HFFc6 (cell line): ENCODE results near the gene PINLYP. TPM values are rescaled to one million over a fixed set of nuclear protein-coding genes. Genes with fewer than 3 reads are reported as not detected.

ENCODE experiments used
- DNase-seq: peaks from one replicate; pipeline ENCODE4 v3.0.0-alpha.2; 2018
- H3K27ac Mint-ChIP-seq: 2 replicates; pipeline ENCODE4 v1.8.0; 2020; ENCODE audit warnings: mild to moderate bottlenecking, mixed read lengths
- H3K27me3 Mint-ChIP-seq: 2 replicates; pipeline ENCODE4 v1.8.0; 2021; ENCODE audit warnings: mild to moderate bottlenecking, moderate library complexity, mixed read lengths; ENCODE audit not compliant: insufficient read depth
- H3K36me3 Mint-ChIP-seq: 2 replicates; pipeline ENCODE4 v1.8.0; 2021; ENCODE audit warnings: low read depth, mixed read lengths
- H3K4me1 Mint-ChIP-seq: 2 replicates; pipeline ENCODE4 v1.8.0; 2020; ENCODE audit warnings: low read depth, mixed read lengths
- H3K4me3 Mint-ChIP-seq: 2 replicates; pipeline ENCODE4 v1.8.0; 2020; ENCODE audit warnings: mild to moderate bottlenecking, moderate library complexity, mixed read lengths
- H3K9me3 Mint-ChIP-seq: 2 replicates; pipeline ENCODE4 v1.8.0; 2020; ENCODE audit warnings: mild to moderate bottlenecking, mixed read lengths
- total RNA-seq, 6 experiments: library from RNA; stranded (reverse); fragmentation: NEBNext Ultra II Directional; extraction: Animal tissue kit (Norgen Biotek cat#: 25700); gene quantifications; 2 replicates in 1 of 6; 3 replicates in 5 of 6; pipeline ENCODE4 v1.2.3, GENCODE V29; 2021
- TF ChIP-seq, protein P1 (sequence below): fragments of 200-600 bp; sonication (generic); IDR thresholded peaks from 2 replicates; pipeline ENCODE4 v1.5.0; 2021; ENCODE audit warnings: antibody characterized with exemption, mild to moderate bottlenecking

PINLYP gene
- total RNA-seq, 6 experiments from 2014 or later: 0.23 to 0.61 TPM; not detected in 4

DNA sequence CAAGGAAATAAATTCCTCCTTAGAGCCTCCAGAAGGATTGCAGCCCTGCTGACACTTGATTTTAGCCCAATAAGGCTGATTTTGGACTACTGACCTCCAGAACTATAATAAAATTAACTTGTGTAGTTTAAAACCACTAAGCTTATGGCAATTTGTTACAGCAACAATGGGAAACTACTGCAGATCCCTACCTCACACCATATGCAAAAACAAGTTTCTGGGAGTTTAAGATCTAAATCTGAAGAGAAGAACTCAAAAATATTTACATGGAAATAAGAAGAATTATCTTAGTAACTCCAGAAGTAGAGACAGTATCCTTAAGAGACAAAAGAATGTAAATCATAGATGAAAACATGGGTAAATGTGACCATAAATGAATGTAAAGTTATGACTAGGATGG, 36.7 kb upstream of the PINLYP start:
- DNase-seq: no peak
- Mint-ChIP-seq H3K4me1 (peaks cover 10% of the 10 kb centered on the region), H3K27ac (no peak overlapping the region), H3K36me3 (peaks cover 27% of the 10 kb centered on the region), H3K9me3 (no peaks in the 10 kb centered on the region), H3K27me3 (peaks cover 1% of the 10 kb centered on the region; the same call in 1 of the 2 replicates), H3K4me3 (no peak overlapping the region)
- TF ChIP-seq, protein P1, sequence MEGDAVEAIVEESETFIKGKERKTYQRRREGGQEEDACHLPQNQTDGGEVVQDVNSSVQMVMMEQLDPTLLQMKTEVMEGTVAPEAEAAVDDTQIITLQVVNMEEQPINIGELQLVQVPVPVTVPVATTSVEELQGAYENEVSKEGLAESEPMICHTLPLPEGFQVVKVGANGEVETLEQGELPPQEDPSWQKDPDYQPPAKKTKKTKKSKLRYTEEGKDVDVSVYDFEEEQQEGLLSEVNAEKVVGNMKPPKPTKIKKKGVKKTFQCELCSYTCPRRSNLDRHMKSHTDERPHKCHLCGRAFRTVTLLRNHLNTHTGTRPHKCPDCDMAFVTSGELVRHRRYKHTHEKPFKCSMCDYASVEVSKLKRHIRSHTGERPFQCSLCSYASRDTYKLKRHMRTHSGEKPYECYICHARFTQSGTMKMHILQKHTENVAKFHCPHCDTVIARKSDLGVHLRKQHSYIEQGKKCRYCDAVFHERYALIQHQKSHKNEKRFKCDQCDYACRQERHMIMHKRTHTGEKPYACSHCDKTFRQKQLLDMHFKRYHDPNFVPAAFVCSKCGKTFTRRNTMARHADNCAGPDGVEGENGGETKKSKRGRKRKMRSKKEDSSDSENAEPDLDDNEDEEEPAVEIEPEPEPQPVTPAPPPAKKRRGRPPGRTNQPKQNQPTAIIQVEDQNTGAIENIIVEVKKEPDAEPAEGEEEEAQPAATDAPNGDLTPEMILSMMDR: no peak

DNA sequence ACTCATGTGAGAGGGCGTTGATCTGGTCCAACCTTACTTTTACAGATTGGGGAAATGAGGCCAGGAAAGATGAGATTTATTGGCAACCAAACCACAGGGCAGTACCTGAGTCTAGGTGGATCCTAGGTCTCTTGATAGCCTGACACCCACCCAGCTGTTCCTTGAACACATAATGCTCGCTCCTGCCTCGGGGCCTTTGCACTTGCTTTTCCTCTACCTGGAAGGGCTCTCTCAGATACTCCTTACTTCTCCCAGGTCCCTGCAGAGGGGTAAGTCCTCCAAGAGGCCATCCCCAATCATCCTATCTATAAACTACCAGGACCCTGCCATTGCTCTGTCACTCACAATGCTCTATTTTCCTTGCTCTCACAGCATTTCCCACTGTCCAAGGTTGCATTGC, 35.2 kb upstream of the PINLYP start:
- Mint-ChIP-seq H3K4me3 (no peak overlapping the region), H3K4me1 (peaks cover 3% of the 10 kb centered on the region; the same call in 1 of the 2 replicates), H3K27me3 (peaks cover 1% of the 10 kb centered on the region; the same call in 1 of the 2 replicates), H3K9me3 (no peaks in the 10 kb centered on the region), H3K27ac (no peak overlapping the region), H3K36me3 (peaks cover 32% of the 10 kb centered on the region)
- TF ChIP-seq, protein P1: no peak
- no peak for DNase-seq

DNA sequence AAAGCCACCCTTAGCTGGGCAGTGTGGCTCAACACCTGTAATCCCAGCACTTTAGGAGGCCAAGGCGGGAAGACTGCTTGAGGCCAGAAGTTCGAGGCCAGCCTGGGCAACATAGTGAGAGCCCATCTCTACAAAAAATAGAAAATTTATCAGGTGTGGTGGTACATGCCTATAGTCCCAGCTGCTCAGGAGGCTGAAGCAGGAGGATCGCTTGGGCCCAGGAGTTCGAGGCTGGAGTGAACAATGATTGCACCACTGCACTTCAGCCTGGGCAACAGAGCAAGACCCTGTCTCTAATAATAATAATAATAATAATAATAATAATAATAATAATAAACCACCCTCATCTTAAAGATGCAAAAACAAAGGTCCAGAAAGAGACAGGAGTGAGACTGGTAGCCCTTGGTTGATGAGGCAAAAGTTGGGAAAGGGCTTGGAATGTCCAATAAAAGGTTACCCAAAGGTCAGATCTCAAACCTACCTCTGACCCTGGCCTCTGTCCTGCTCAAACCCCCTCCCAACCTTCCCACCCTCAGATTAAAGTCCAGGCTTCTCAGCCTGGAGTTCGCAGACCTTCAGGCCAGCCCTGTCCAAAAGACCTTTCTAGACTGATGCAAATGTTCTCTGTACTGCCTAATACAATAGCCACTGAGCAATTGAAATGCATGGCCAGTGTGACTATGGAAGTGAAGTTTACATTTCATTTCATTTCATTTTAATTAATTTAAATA, 33.5 kb upstream of the PINLYP start:
- H3K36me3 Mint-ChIP-seq: peaks cover 33% of the 10 kb centered on the region
- DNase-seq: no peak
- no peaks in the 10 kb centered on the region for H3K9me3 Mint-ChIP-seq
- no peaks in the 10 kb centered on the region for H3K4me1 Mint-ChIP-seq
- no peak overlapping the region for H3K27ac Mint-ChIP-seq
- TF ChIP-seq, protein P1: no peak
- no peak overlapping the region for H3K4me3 Mint-ChIP-seq
- peaks cover 1% of the 10 kb centered on the region; the same call in 1 of the 2 replicates for H3K27me3 Mint-ChIP-seq

DNA sequence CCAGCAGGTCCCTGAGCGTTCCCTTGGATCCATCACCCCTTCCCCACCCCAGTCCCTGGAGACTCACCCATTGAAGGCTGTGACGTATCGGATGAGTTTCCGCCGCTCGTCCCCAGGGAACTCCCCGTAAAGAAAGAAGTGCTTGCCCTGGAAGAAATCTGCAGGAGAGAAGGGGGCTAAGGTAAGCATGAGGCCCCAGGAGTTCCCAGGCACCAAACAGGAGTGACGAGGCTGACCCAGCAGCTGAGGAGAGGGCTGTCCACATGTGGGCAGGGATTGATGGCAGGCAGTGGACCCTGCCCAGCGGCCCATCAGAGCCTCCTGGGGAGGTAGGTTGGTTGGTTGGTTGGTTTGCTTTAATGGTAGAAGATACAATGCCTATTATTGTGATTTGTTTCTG, 31.5 kb upstream of the PINLYP start:
- H3K4me3 Mint-ChIP-seq: no peak overlapping the region
- H3K9me3 Mint-ChIP-seq: no peaks in the 10 kb centered on the region
- TF ChIP-seq, protein P1: no peak
- H3K27ac Mint-ChIP-seq: no peak overlapping the region
- DNase-seq: no peak
- H3K36me3 Mint-ChIP-seq: peaks cover 31% of the 10 kb centered on the region
- no peaks in the 10 kb centered on the region for H3K4me1 Mint-ChIP-seq
- H3K27me3 Mint-ChIP-seq: peaks cover 1% of the 10 kb centered on the region; the same call in 1 of the 2 replicates

DNA sequence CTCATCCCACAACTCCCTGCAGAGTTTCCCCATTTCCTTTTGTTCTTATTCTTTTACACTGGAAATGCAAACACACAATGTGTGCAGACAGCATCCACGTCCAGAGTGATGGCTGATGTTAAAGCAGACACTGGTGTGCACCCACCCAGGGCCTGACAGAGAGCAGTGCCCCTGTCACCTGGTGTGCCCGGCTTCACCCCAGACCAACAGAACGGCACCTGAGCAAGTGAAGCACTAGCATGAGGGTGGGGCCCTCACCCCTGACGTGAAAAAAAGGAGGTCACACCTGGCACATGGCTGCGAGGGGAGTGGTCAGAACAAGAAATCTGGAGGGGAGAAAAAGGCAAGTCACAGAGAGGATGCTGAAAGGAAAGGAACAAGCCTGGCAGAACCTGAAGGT, 30.3 kb upstream of the PINLYP start:
- Mint-ChIP-seq H3K9me3 (no peaks in the 10 kb centered on the region), H3K36me3 (peaks cover 27% of the 10 kb centered on the region), H3K4me1 (no peaks in the 10 kb centered on the region), H3K27ac (no peak overlapping the region), H3K4me3 (no peak overlapping the region), H3K27me3 (peaks cover 3% of the 10 kb centered on the region; the same call in 1 of the 2 replicates)
- TF ChIP-seq, protein P1: no peak
- no peak for DNase-seq
